IMR-90 (cell line): ENCODE measurements around the gene ALDH3A2. TPM values are rescaled to one million over a fixed set of nuclear protein-coding genes. Genes with fewer than 3 reads are reported as not detected.

Source experiments
- ATAC-seq: fragments of 200-7000 bp; cut with Tn5 transposase; 2 replicates; pipeline ENCODE4 v1.9.1; 2020; ENCODE audit warnings: low read depth, mild to moderate bottlenecking, moderate library complexity
- BruUV-seq: library from RNA; stranded (reverse); fragments of 400-500 nt; replicated peaks from 2 replicates; lab custom pipeline; 2021; lab: Mats Ljungman, UMichigan
- CTCF ChIA-PET: fragments of 300-600 bp; formaldehyde crosslinking; extraction: SDS; loops from one replicate; lab custom pipeline; 2021; ENCODE audit warnings: antibody characterized with exemption; lab: Yijun Ruan, JAX
- POLR2A ChIA-PET: fragments of 300-600 bp; sonication (Branson Sonifier 250); formaldehyde crosslinking; loops from one replicate; lab custom pipeline; 2022; ENCODE audit warnings: antibody characterized with exemption; ENCODE audit not compliant: unreplicated experiment; lab: Charles Lee
- DNase-seq: peaks from one replicate; pipeline ENCODE4 v3.0.0; 2013
- H2AFZ ChIP-seq: replicated peaks from 2 replicates; pipeline ENCODE3; 2013; ENCODE audit warnings: low read length, mild to moderate bottlenecking; ENCODE audit not compliant: poor library complexity
- H2AK5ac ChIP-seq: 2 replicates; pipeline ENCODE4 v1.6.1; 2013; ENCODE audit warnings: low read depth, low read length, inconsistent platforms
- H2AK9ac ChIP-seq: replicated peaks from 2 replicates; pipeline ENCODE3; 2013; ENCODE audit warnings: mild to moderate bottlenecking, low read depth, low read length, moderate library complexity; ENCODE audit not compliant: poor library complexity
- H2BK120ac ChIP-seq: 2 replicates; pipeline ENCODE4 v1.6.1; 2013; ENCODE audit warnings: low read depth, low read length, inconsistent platforms
- H2BK15ac ChIP-seq: 3 replicates; pipeline ENCODE4 v1.6.1; 2013; ENCODE audit warnings: low read depth, low read length, inconsistent platforms
- H2BK20ac ChIP-seq: 2 replicates; pipeline ENCODE4 v1.6.1; 2013; ENCODE audit warnings: low read depth, mild to moderate bottlenecking, inconsistent platforms, low read length, moderate library complexity
- H2BK5ac ChIP-seq: 2 replicates; pipeline ENCODE4 v1.6.1; 2013; ENCODE audit warnings: mild to moderate bottlenecking, low read depth, low read length, inconsistent platforms; ENCODE audit not compliant: poor library complexity, severe bottlenecking
- H3K14ac ChIP-seq: replicated peaks from 2 replicates; pipeline ENCODE4 v1.6.1; 2013; ENCODE audit warnings: low read depth, low read length, inconsistent platforms
- H3K18ac ChIP-seq: 2 replicates; pipeline ENCODE4 v1.6.1; 2013; ENCODE audit warnings: low read depth, low read length, control low read depth
- H3K23ac ChIP-seq: 2 replicates; pipeline ENCODE4 v1.6.1; 2013; ENCODE audit warnings: low read depth, low read length, inconsistent platforms
- H3K27ac ChIP-seq: 2 replicates; pipeline ENCODE4 v1.5.1; 2013; ENCODE audit warnings: mild to moderate bottlenecking, control low read depth, low read length; ENCODE audit not compliant: insufficient read depth
- H3K27me3 ChIP-seq: 2 replicates; pipeline ENCODE4 v1.6.1; 2013; ENCODE audit warnings: low read length; ENCODE audit not compliant: control insufficient read depth, insufficient read depth
- H3K36me3 ChIP-seq: 2 replicates; pipeline ENCODE4 v1.6.1; 2013; ENCODE audit warnings: low read length, mixed read lengths; ENCODE audit not compliant: control insufficient read depth, insufficient read depth
- H3K4ac ChIP-seq: 2 replicates; pipeline ENCODE4 v1.6.1; 2013; ENCODE audit warnings: low read depth, low read length, inconsistent platforms
- H3K4me1 ChIP-seq: 2 replicates; pipeline ENCODE4 v1.6.1; 2013; ENCODE audit warnings: low read length, mixed read lengths; ENCODE audit not compliant: control insufficient read depth, insufficient read depth
- H3K4me2 ChIP-seq: 2 replicates; pipeline ENCODE4 v1.6.1; 2013; ENCODE audit warnings: low read depth, mild to moderate bottlenecking, control low read depth, low read length, moderate library complexity
- H3K4me3 ChIP-seq: 2 replicates; pipeline ENCODE4 v1.5.1; 2013; ENCODE audit warnings: low read depth, mild to moderate bottlenecking, control low read depth, low read length, moderate library complexity; ENCODE audit not compliant: insufficient read depth
- H3K56ac ChIP-seq: 2 replicates; pipeline ENCODE4 v1.6.1; 2013; ENCODE audit warnings: low read length, inconsistent platforms; ENCODE audit not compliant: insufficient read depth; ENCODE audit errors: extremely low read depth
- H3K79me1 ChIP-seq, 2 experiments: 2 replicates each; pipeline ENCODE4 v1.6.1; 2013; ENCODE audit warnings: low read length in 2 of 2, inconsistent platforms in 1 of 2, low read depth in 1 of 2
- H3K9ac ChIP-seq: 2 replicates; pipeline ENCODE4 v1.6.1; 2013; ENCODE audit warnings: low read depth, low read length, control low read depth
- H3K9me1 ChIP-seq: 2 replicates; pipeline ENCODE4 v1.6.1; 2013; ENCODE audit warnings: low read length, inconsistent platforms; ENCODE audit not compliant: insufficient read depth
- H3K9me3 ChIP-seq: 2 replicates; pipeline ENCODE4 v1.6.1; 2013; ENCODE audit warnings: low read length; ENCODE audit not compliant: control insufficient read depth, insufficient read depth
- H4K20me1 ChIP-seq: 2 replicates; pipeline ENCODE4 v1.6.1; 2013; ENCODE audit warnings: low read length, inconsistent platforms; ENCODE audit not compliant: insufficient read depth
- H4K5ac ChIP-seq: 2 replicates; pipeline ENCODE4 v1.6.1; 2013; ENCODE audit warnings: mild to moderate bottlenecking, low read depth, low read length, control low read depth
- H4K8ac ChIP-seq, 2 experiments: 2 replicates each; pipeline ENCODE4 v1.6.1; 2013; ENCODE audit warnings: low read depth in 2 of 2, low read length in 2 of 2, control low read depth in 1 of 2, inconsistent platforms in 1 of 2
- H4K91ac ChIP-seq: 2 replicates; pipeline ENCODE4 v1.6.1; 2013; ENCODE audit warnings: low read depth, low read length, inconsistent platforms; ENCODE audit not compliant: insufficient read depth
- BHLHE40 ChIP-seq: fragments of 150-350 bp; IDR thresholded peaks from 2 replicates; pipeline ENCODE4 v1.6.1; 2016; ENCODE audit warnings: mild to moderate bottlenecking, low read depth, low read length
- CEBPB ChIP-seq: IDR thresholded peaks from 2 replicates; pipeline ENCODE4 v1.6.1; 2012; ENCODE audit warnings: low read depth, low read length, improper control_type of control experiment
- CHD1 ChIP-seq: IDR thresholded peaks from 2 replicates; pipeline ENCODE4 v1.6.1; 2012; ENCODE audit warnings: low read depth, low read length, improper control_type of control experiment
- ELK1 ChIP-seq: fragments of 150-350 bp; IDR thresholded peaks from 2 replicates; pipeline ENCODE4 v1.6.1; 2016; ENCODE audit warnings: low read depth, mild to moderate bottlenecking, low read length, moderate library complexity, borderline replicate concordance
- FOS ChIP-seq: fragments of 150-350 bp; IDR thresholded peaks from 2 replicates; pipeline ENCODE4 v1.6.1; 2016; ENCODE audit warnings: low read depth, low read length
- MAFK ChIP-seq: IDR thresholded peaks from 2 replicates; pipeline ENCODE4 v1.6.1; 2012; ENCODE audit warnings: low read depth, low read length, improper control_type of control experiment
- MAZ ChIP-seq: IDR thresholded peaks from 2 replicates; pipeline ENCODE4 v1.6.1; 2012; ENCODE audit warnings: low read depth, mild to moderate bottlenecking, low read length, improper control_type of control experiment, moderate library complexity, borderline replicate concordance
- MXI1 ChIP-seq: IDR thresholded peaks from 2 replicates; pipeline ENCODE4 v1.6.1; 2012; ENCODE audit warnings: low read depth, mild to moderate bottlenecking, low read length, moderate library complexity, borderline replicate concordance
- NFE2L2 ChIP-seq: fragments of 150-350 bp; IDR thresholded peaks from 2 replicates; pipeline ENCODE4 v1.6.1; 2016; ENCODE audit warnings: low read depth, mild to moderate bottlenecking, low read length
- POLR2A ChIP-seq: IDR thresholded peaks from 2 replicates; pipeline ENCODE4 v1.6.1; 2012; ENCODE audit warnings: mild to moderate bottlenecking, low read depth, low read length
- RAD21 ChIP-seq: IDR thresholded peaks from 2 replicates; pipeline ENCODE4 v1.6.1; 2012; ENCODE audit warnings: low read length, improper control_type of control experiment
- RCOR1 ChIP-seq: IDR thresholded peaks from 2 replicates; pipeline ENCODE4 v1.6.1; 2012; ENCODE audit warnings: mild to moderate bottlenecking, low read length, improper control_type of control experiment; ENCODE audit not compliant: insufficient replicate concordance
- RFX5 ChIP-seq: IDR thresholded peaks from 2 replicates; pipeline ENCODE4 v1.8.0; 2012; ENCODE audit warnings: low read depth, mild to moderate bottlenecking, low read length, moderate library complexity
- SMC3 ChIP-seq: fragments of 150-350 bp; IDR thresholded peaks from 2 replicates; pipeline ENCODE4 v1.6.1; 2016; ENCODE audit warnings: low read depth, mild to moderate bottlenecking, antibody characterized with exemption, low read length, moderate library complexity
- USF2 ChIP-seq: fragments of 150-350 bp; IDR thresholded peaks from 2 replicates; pipeline ENCODE4 v1.6.1; 2017; ENCODE audit warnings: mild to moderate bottlenecking, antibody characterized with exemption, low read length, low read depth
- WGBS, 2 experiments: methylation state at CpG; one replicate each; pipeline versions ENCODE4 v1.1.5 to v1.1.7; 2013; ENCODE audit warnings: missing lambda C conversion rate in 2 of 2; ENCODE audit not compliant: insufficient read length in 1 of 2; ENCODE audit errors: extremely low coverage in 2 of 2; 5-methylcytosine and 5-hydroxymethylcytosine counted together
- dilution Hi-C: fragments of 300-500 bp; cut with HindIII; formaldehyde crosslinking; loops from one replicate; pipeline ENCODE4 v1.14.3; 2018; ENCODE audit warnings: low sequenced_read_pairs; ENCODE audit not compliant: unreplicated experiment
- in situ Hi-C: fragments of 300-500 bp; cut with MboI; formaldehyde crosslinking; loops from 3 replicates; pipeline ENCODE4 v1.14.3; 2019; ENCODE audit warnings: low sequenced_read_pairs, inconsistent platforms, mixed read lengths
- intact Hi-C: fragments of 100-400 bp; cut with micrococcal nuclease; formaldehyde crosslinking; loops from 2 replicates; pipeline ENCODE4 v1.10.0; 2022
- polyA plus RNA-seq, 3 experiments: library from polyadenylated mRNA; depleted of rRNA; stranded (reverse); fragments of >200 nt; gene quantifications; 2 replicates each; pipeline ENCODE4 v1.2.3, GENCODE V29; 2012; ENCODE audit warnings: low replicate concordance in 1 of 3
- total RNA-seq: library from RNA; depleted of rRNA; stranded (reverse); fragments of >200 nt; gene quantifications from 2 replicates; pipeline ENCODE4 v1.2.3, GENCODE V29; 2012

ALDH3A2 gene
- total and polyA plus RNA-seq, 2 of the 4 experiments (the other 2 are of a cell fraction), result 4.0 to 7.9 TPM

GRCh38 chr17:19723964-19724363 is 75.4 kb downstream of the ALDH3A2 start:
- H3K27me3 ChIP-seq, result peaks cover 15% of the 10 kb centered on the region; the same call in 1 of the 2 replicates
- CTCF ChIA-PET, result no interaction called here
- no peak overlapping the region for H3K4ac ChIP-seq
- POLR2A ChIA-PET, result no interaction called here
- no peaks in the 10 kb centered on the region for H3K36me3 ChIP-seq
- H3K79me1 ChIP-seq, result no peaks in the 10 kb centered on the region
- WGBS, 2 experiments, result no CpG with 5 or more reads among the region's 1 CpG
- no peak overlapping the region for H3K56ac ChIP-seq
- intact Hi-C loops, result no loop called here
- H3K4me2 ChIP-seq, result no peak overlapping the region
- H3K9me1 ChIP-seq, result 0 out of 2 replicates have a peak, but pooled peaks cover 4% of the 10 kb centered on the region
- no TSS peak for BruUV-seq
- H2BK120ac ChIP-seq, result no peak overlapping the region
- H3K23ac ChIP-seq, result no peak overlapping the region
- in situ Hi-C loops, result no loop called here
- DNase-seq, result no peak
- no peak overlapping the region for H2BK15ac ChIP-seq
- TF ChIP-seq POLR2A (no peak), RAD21 (no peak), BHLHE40 (no peak), USF2 (no peak), CEBPB (no peak), RFX5 (no peak), ELK1 (no peak), SMC3 (no peak), MAZ (no peak), MAFK (no peak), FOS (no peak), CHD1 (no peak), NFE2L2 (no peak), MXI1 (no peak), RCOR1 (no peak)
- no peak overlapping the region for H3K18ac ChIP-seq
- H3K9ac ChIP-seq, result no peak overlapping the region
- no peak overlapping the region for H4K8ac ChIP-seq
- H3K14ac ChIP-seq, result no peak overlapping the region
- H3K9me3 ChIP-seq, result peaks cover 2% of the 10 kb centered on the region; the same call in 1 of the 2 replicates
- no peak overlapping the region for H4K5ac ChIP-seq
- H4K91ac ChIP-seq, result no peak overlapping the region
- no peak overlapping the region for H2AK9ac ChIP-seq
- dilution Hi-C loops, result no loop called here
- no peak overlapping the region for H3K4me3 ChIP-seq
- H2BK20ac ChIP-seq, result no peak overlapping the region
- ATAC-seq, result no peak
- H2AFZ ChIP-seq, result peak overlapping the region; percentile 10
- peaks cover 11% of the 10 kb centered on the region; the same call in 1 of the 2 replicates for H3K4me1 ChIP-seq
- H4K20me1 ChIP-seq, result no peaks in the 10 kb centered on the region
- H2BK5ac ChIP-seq, result no peak overlapping the region
- H3K27ac ChIP-seq, result no peak overlapping the region
- no peak overlapping the region for H2AK5ac ChIP-seq
